GM19452 (cell line): ENCODE measurements around the gene C11orf71.

Source experiments
- ATAC-seq: cut with Tn5 transposase; IDR thresholded peaks from one replicate; pipeline ENCODE4 v1.9.1; 2021; ENCODE audit not compliant: unreplicated experiment

Gene C11orf71

GRCh38 chr11:114400216-114400914, at the start of gene C11orf71, which contains the start of gene RBM7:
C11orf71 (minus strand) TSS chr11:114400511; CDS start chr11:114400331, 180 bp downstream.
RBM7 (plus strand) TSS chr11:114400666; CDS start chr11:114400672, 6 bp downstream.
- ATAC-seq = peak; percentile 96

DNA sequence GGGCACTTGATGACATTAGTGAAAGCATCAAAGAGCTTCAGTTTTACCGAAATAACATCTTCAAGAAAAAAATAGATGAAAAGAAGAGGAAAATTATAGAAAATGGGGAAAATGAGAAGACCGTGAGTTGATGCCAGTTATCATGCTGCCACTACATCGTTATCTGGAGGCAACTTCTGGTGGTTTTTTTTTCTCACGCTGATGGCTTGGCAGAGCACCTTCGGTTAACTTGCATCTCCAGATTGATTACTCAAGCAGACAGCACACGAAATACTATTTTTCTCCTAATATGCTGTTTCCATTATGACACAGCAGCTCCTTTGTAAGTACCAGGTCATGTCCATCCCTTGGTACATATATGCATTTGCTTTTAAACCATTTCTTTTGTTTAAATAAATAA, 49.5 kb upstream of the C11orf71 start:
- ATAC-seq = no peak

DNA sequence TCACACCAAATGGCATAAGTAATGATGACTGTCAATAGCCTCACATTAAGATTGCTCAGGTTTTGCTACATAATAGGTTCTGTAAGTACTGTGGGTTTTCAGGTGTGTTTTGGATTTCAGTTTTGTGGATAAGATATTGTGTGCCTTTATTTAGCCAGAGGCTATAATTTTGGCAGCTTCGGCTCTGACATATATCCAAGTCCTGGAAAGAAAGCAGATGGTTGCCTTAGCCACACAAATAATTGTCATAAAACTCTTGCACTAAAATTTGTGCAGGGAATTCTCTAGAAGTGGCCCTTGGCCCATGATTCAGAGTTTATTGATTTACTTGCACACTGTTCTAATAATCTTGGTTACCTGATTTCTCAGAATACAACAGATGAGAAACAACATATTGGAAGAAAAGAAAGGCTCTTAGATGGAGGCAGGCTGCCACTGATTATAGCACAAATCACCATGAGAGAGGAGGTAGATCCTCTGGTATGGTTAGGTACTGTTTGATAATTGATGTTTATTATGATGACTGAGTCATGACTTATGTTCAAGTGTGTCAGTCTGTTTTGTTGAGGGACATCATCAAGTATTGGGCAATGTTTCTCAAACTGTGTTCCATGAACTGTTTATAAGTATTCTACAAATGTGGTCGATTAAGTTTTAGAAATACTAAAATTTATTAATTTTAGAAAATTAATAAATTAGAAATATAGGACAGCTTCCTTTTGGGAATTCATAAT, 48.6 kb upstream of the C11orf71 start:
- no peak for ATAC-seq

- no peak for ATAC-seq
Observed at GRCh38 chr11:114447892-114448291, 47.6 kb upstream of the C11orf71 start.

- ATAC-seq = no peak
Observed at GRCh38 chr11:114447444-114447843, 47.1 kb upstream of the C11orf71 start.

GRCh38 chr11:114442536-114442935, 42.2 kb upstream of the C11orf71 start:
- no peak for ATAC-seq

- ATAC-seq = no peak
Observed at GRCh38 chr11:114441921-114442320, 41.6 kb upstream of the C11orf71 start.

DNA sequence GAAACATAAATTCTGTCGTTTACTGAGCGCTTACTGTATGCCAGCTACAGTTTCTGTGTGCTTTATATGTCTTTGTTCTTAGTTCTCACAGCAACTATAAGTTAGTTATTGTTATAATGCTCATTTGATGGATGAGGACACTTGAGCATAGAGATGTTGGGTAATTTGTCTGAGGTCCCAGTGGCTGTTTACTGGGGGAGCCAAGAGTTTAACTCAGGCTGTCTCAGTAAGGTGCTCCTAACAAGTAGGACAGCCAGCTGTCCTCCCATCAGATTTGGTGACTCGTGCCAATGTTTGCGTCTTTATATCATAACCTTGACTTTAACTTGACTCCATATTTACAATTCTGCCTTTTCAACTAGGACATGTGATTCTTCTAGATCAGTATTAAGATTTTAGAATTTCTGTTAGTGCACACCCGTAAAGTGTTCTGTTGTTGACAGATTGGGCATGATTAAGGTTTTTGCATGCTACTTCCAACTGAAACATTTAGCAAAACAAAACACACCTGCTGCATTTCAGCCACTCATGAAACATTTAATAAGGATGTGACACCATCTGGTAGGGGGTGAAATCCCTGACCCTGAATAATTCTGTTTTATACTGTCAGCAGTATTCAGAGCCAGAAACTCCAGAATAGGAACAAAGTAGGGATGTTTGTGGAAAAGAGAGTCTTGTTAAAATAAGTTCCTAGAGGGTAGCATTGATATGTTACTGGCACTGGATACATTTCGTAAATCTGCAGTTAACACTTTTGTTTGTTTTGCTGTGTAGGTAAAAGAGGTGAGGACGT, 40.9 kb upstream of the C11orf71 start:
- no peak for ATAC-seq

GRCh38 chr11:114440121-114440860, 40.0 kb upstream of the C11orf71 start:
- no peak for ATAC-seq

GRCh38 chr11:114439229-114440120, 39.2 kb upstream of the C11orf71 start, which contains the start of gene REXO2:
REXO2 (plus strand) TSS chr11:114439467; CDS start chr11:114439529, 62 bp downstream.
- ATAC-seq = peak; percentile 99

DNA sequence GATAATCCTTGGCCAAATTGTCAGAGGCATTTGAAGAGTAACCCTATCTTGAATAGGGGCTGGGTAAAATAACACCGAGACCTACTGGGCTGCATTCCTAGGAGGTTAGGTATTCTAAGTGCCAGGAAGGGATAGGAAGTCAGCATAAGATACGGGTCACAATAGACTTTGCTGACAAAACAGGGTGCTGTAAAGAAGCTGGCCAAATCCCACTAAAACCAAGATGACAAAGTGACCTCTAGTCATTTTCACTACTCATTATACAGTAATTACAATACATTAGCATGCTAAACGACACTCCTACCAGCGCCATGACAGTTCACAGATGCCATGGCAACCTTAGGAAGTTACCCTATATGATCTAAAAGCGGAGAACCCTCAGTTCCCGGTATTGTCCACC, 38.0 kb upstream of the C11orf71 start:
- no peak for ATAC-seq

- no peak for ATAC-seq
Observed at GRCh38 chr11:114433376-114433775, 33.1 kb upstream of the C11orf71 start.

DNA sequence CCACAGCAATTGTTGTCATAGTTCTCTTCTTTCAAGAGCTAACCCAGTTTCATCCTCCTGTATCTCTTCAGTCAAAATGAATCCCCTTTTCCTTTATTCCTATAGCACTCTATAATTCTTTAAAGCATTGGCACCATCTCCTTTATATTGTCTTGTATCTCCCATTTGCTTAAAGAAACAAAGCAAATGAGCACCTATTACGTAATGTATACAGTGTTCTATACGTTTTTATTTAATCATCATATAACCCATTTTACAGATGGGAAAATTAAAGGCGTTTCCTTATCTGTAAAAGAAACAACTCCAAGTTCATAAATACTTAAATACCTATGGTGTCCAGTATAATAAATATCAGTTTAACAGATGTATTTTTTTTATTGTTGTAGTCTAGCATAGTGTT, 32.6 kb upstream of the C11orf71 start:
- ATAC-seq = no peak

GRCh38 chr11:114430290-114430689, 30.0 kb upstream of the C11orf71 start:
- no peak for ATAC-seq

DNA sequence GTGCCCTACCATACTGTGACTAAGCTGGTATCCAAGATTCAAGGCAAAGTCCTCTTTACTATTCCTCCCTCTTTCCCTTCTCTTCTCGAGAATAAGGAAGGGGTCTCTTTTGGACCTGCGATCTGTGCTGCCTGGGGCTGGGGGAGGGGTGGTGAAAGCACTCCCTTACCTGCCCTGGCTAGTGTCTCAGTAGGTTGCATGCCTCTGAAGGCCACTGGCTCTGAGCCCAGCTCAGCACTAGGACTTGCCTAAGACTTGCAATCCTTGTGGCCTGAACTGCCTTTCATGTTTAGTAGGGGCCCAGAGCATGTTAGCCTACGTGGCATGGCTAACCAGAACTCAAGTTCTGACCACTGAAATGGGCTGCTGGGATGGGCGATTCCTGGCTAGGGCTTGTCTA, 26.0 kb upstream of the C11orf71 start:
- ATAC-seq = no peak

GRCh38 chr11:114416441-114416961, 16.2 kb upstream of the C11orf71 start:
- ATAC-seq = no peak

GRCh38 chr11:114413958-114414357, 13.6 kb upstream of the C11orf71 start:
- ATAC-seq = no peak

DNA sequence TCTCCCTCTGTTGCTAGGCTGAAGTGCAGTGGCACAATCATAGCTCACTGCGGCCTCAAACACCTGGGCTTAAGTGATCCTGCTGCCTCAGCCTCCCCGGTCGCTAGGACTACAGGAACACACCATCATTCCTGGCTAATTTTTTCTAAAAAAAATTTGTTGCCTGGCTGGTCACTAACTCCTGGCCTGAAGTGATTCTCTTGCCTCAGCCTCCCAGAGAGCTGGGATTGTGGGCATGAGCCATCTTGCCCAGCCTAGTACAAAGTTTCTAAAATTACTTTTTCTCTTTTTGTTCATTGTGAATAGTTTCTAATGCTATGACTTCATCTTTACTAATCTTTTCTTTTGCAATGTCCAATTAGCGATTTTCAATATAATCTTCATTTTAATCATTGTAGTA, 12.6 kb upstream of the C11orf71 start:
- no peak for ATAC-seq

- no peak for ATAC-seq
Observed at GRCh38 chr11:114401311-114401710, 1.0 kb upstream of the C11orf71 start.

DNA sequence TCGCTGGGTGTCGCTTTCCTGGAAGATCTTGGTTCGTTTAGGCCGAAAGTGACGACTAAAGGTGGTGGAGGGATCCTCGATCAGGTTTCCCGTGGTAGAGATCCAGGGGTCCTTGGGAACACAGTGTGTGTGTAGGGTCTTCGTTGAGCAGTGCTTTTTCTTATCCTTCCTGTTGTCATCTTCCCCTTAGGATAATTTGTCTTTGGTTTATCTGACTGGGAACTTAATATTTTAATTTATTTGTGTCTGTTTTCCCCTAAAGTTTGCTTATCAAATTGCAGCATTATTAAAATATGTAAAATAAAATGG, 558 bp upstream of the C11orf71 start:
- no peak for ATAC-seq
